Panc1 (cell line): ENCODE results near the gene KRAS. TPM values are rescaled to one million over a fixed set of nuclear protein-coding genes. Genes with fewer than 3 reads are reported as not detected.

Experiments used
- ATAC-seq: fragments of 200-7000 bp; cut with Tn5 transposase; 2 replicates; pipeline ENCODE4 v1.9.1; 2020; ENCODE audit warnings: mild to moderate bottlenecking, moderate library complexity
- BruUV-seq: library from RNA; stranded (reverse); fragments of 400-500 nt; replicated peaks from 2 replicates; lab custom pipeline; 2021; lab: Mats Ljungman, UMichigan
- CTCF ChIA-PET: fragments of 300-600 bp; sonication (Branson Sonifier 250); formaldehyde crosslinking; loops from one replicate; lab custom pipeline; 2022; ENCODE audit warnings: antibody characterized with exemption; lab: Charles Lee
- POLR2A ChIA-PET: fragments of 300-600 bp; sonication (Branson Sonifier 250); formaldehyde crosslinking; loops from one replicate; lab custom pipeline; 2022; ENCODE audit warnings: antibody characterized with exemption; lab: Charles Lee
- DNase-seq: peaks from one replicate; pipeline ENCODE4 v3.0.0-alpha.2; 2010; ENCODE audit warnings: low read depth, low spot score
- H3K27ac ChIP-seq: 2 replicates; pipeline ENCODE4 v1.5.1; 2011; ENCODE audit warnings: mild to moderate bottlenecking, low read length, inconsistent platforms
- H3K27me3 ChIP-seq: fragments of 200-500 bp; sonication (Bioruptor generic); 2 replicates; pipeline ENCODE4 v1.6.0; 2014; ENCODE audit warnings: low read length, inconsistent platforms; ENCODE audit not compliant: control insufficient read depth, insufficient read depth
- H3K36me3 ChIP-seq: fragments of 200-500 bp; sonication (Bioruptor generic); 2 replicates; pipeline ENCODE4 v1.5.1; 2014; ENCODE audit warnings: inconsistent platforms, mild to moderate bottlenecking, low read length, moderate library complexity; ENCODE audit not compliant: control insufficient read depth, insufficient read depth
- H3K4me1 ChIP-seq: 2 replicates; pipeline ENCODE4 v1.5.1; 2011; ENCODE audit warnings: inconsistent platforms, mild to moderate bottlenecking, low read length, moderate library complexity; ENCODE audit not compliant: control insufficient read depth, insufficient read depth
- H3K4me3 ChIP-seq, 2 experiments: 2 replicates each; pipeline ENCODE4 v1.5.1; 2011 to 2012; ENCODE audit warnings: low read depth in 2 of 2, low read length in 2 of 2, mild to moderate bottlenecking in 2 of 2, inconsistent platforms in 1 of 2, moderate library complexity in 1 of 2
- H3K9me3 ChIP-seq: fragments of 200-500 bp; sonication (Bioruptor generic); 2 replicates; pipeline ENCODE4 v1.5.1; 2014; ENCODE audit warnings: low read depth, mild to moderate bottlenecking, inconsistent platforms, low read length, moderate library complexity; ENCODE audit not compliant: control insufficient read depth, insufficient read depth
- POLR2AphosphoS5 ChIP-seq: IDR thresholded peaks from 2 replicates; pipeline ENCODE4 v1.6.1; 2012; ENCODE audit warnings: mild to moderate bottlenecking, low read depth, low read length, moderate library complexity
- REST ChIP-seq, 2 experiments: IDR thresholded peaks; 2 replicates each; pipeline ENCODE4 v1.6.1; 2011 to 2012; ENCODE audit warnings: low read depth in 2 of 2, control low read depth in 1 of 2, low read length in 1 of 2, mild to moderate bottlenecking in 1 of 2, moderate library complexity in 1 of 2; ENCODE audit not compliant: insufficient read depth in 1 of 2
- SIN3A ChIP-seq: IDR thresholded peaks from 2 replicates; pipeline ENCODE4 v1.6.1; 2012; ENCODE audit warnings: low read depth, mild to moderate bottlenecking, low read length, moderate library complexity, borderline replicate concordance; ENCODE audit not compliant: insufficient read depth
- TCF7L2 ChIP-seq: IDR thresholded peaks from 2 replicates; pipeline ENCODE4 v1.6.1; 2011; ENCODE audit warnings: mild to moderate bottlenecking, low read depth, low read length, inconsistent platforms
- in situ Hi-C: cut with HindIII; loops from 2 replicates; pipeline ENCODE4 v1.10.0; 2016; ENCODE audit warnings: low sequenced_read_pairs, low pct_unique_long_range_greater_than_20kb
- intact Hi-C: fragments of 100-400 bp; cut with micrococcal nuclease; formaldehyde crosslinking; loops from one replicate; pipeline ENCODE4 v1.10.0; 2022; ENCODE audit not compliant: unreplicated experiment
- total RNA-seq: library from RNA; stranded (reverse); gene quantifications from one replicate; pipeline ENCODE4 v1.2.1, GENCODE V29; 2021; ENCODE audit not compliant: unreplicated experiment
- TF ChIP-seq, protein P1 (sequence below): fragments of 450-650 bp; IDR thresholded peaks from 2 replicates; pipeline ENCODE4 v1.5.1; 2017; ENCODE audit warnings: mild to moderate bottlenecking

KRAS gene
- total RNA-seq, 1 experiment from 2014 or later = 33.1 TPM

GRCh38 chr12:25284024-25284423 is 33.3 kb upstream of the KRAS start:
- no TSS peak for BruUV-seq
- TF ChIP-seq SIN3A = no peak
- TF ChIP-seq POLR2AphosphoS5 = no peak
- TF ChIP-seq TCF7L2 = no peak
- TF ChIP-seq, protein P1, sequence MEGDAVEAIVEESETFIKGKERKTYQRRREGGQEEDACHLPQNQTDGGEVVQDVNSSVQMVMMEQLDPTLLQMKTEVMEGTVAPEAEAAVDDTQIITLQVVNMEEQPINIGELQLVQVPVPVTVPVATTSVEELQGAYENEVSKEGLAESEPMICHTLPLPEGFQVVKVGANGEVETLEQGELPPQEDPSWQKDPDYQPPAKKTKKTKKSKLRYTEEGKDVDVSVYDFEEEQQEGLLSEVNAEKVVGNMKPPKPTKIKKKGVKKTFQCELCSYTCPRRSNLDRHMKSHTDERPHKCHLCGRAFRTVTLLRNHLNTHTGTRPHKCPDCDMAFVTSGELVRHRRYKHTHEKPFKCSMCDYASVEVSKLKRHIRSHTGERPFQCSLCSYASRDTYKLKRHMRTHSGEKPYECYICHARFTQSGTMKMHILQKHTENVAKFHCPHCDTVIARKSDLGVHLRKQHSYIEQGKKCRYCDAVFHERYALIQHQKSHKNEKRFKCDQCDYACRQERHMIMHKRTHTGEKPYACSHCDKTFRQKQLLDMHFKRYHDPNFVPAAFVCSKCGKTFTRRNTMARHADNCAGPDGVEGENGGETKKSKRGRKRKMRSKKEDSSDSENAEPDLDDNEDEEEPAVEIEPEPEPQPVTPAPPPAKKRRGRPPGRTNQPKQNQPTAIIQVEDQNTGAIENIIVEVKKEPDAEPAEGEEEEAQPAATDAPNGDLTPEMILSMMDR = no peak
- no peak for TF ChIP-seq REST (IDR thresholded peaks at IDR 0.05; ENCODE audit: insufficient read depth in 1 of 2, low read depth in 2 of 2, low read length in 1 of 2)
- POLR2A ChIA-PET = no interaction called here
- no peak overlapping the region for H3K27ac ChIP-seq
- intact Hi-C loops (no loop called here), in situ Hi-C loops (no loop called here)
- no peak overlapping the region for H3K4me3 ChIP-seq
- DNase-seq (no peak), ATAC-seq (no peak)
- no peaks in the 10 kb centered on the region for H3K4me1 ChIP-seq
- CTCF ChIA-PET = no interaction called here
- no peaks in the 10 kb centered on the region for H3K36me3 ChIP-seq
- peaks cover 22% of the 10 kb centered on the region for H3K27me3 ChIP-seq
- no peaks in the 10 kb centered on the region; the same call in 1 of the 2 replicates for H3K9me3 ChIP-seq

DNA sequence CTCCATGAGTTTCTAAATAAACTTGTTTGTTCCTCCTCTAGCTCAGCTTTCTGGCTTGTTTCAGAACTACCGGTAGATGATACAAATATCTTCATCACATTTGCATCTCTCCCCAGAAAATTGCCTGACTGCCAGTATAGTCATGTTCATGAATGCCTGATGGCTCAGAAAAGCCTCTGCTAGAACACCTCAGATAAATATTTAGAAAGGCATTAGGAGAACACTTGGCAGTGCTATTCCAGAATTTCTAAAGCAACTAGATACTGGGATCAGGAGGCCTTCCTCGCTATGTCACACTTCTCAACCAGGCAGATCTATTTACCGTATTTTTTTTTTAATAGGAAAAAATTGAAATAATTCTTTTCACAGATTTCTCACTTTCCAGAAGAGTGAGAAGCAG is 32.3 kb upstream of the KRAS start:
- Histone ChIP-seq H3K9me3 (no peaks in the 10 kb centered on the region), H3K4me1 (no peaks in the 10 kb centered on the region), H3K4me3 (no peak overlapping the region), H3K36me3 (no peaks in the 10 kb centered on the region), H3K27me3 (peaks cover 22% of the 10 kb centered on the region), H3K27ac (no peak overlapping the region)
- ChIA-PET POLR2A (interaction anchor here (0.5 kb wide), 1 partner anchor 1550 kb away, joined by 3 read pairs; the partner anchor contains the start of gene ITPR2), CTCF (no interaction called here)
- ATAC-seq (no peak), DNase-seq (no peak)
- no TSS peak for BruUV-seq
- in situ Hi-C loops (no loop called here), intact Hi-C loops (no loop called here)
- TF ChIP-seq POLR2AphosphoS5 (no peak), TCF7L2 (no peak), SIN3A (no peak), REST (IDR thresholded peaks at IDR 0.05; ENCODE audit: insufficient read depth in 1 of 2, low read depth in 2 of 2, low read length in 1 of 2) (no peak)
- TF ChIP-seq, protein P1 = no peak
